Measurements from ENCODE around the gene ARSH.
"Not testable (repeated sequence)": the region's sequence is repeated elsewhere in the genome, so short reads cannot be mapped to it uniquely, and the experiment has no call there.

The ARSH gene, protein sequence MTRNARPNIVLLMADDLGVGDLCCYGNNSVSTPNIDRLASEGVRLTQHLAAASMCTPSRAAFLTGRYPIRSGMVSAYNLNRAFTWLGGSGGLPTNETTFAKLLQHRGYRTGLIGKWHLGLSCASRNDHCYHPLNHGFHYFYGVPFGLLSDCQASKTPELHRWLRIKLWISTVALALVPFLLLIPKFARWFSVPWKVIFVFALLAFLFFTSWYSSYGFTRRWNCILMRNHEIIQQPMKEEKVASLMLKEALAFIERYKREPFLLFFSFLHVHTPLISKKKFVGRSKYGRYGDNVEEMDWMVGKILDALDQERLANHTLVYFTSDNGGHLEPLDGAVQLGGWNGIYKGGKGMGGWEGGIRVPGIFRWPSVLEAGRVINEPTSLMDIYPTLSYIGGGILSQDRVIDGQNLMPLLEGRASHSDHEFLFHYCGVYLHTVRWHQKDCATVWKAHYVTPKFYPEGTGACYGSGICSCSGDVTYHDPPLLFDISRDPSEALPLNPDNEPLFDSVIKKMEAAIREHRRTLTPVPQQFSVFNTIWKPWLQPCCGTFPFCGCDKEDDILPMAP

DNA sequence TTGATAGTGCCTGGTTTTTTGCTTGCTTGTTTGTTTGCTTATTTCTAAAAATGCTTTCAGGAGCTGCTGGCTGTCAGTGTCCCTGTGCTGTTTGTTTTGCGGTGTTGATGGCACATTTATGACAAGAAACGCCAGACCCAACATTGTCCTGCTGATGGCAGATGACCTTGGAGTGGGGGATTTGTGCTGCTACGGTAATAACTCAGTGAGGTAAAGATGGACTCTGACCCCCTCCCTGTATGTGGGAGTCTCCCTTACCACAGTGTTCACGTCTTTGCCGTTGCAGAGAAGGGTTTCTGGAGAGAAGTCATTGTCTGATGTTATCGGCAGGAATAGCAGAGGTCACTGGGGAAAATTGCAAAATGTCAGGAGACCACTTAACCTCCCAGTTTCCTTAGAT, at the start of gene ARSH:
ARSH (plus strand) TSS at position 52 of the 400 bp plus-strand sequence; CDS start at position 119, 67 bp downstream.
- DNase-seq (ENCODE audit: low read depth in 2 of 2), result no peak

- DNase-seq (ENCODE audit: low read depth in 2 of 2), result no peak
Observed at GRCh38 chrX:2958199-2958598, 48.1 kb upstream of the ARSH start.

GRCh38 chrX:2960861-2961515, 45.4 kb upstream of the ARSH start:
- no peak for DNase-seq (ENCODE audit: low read depth in 2 of 2)

DNA sequence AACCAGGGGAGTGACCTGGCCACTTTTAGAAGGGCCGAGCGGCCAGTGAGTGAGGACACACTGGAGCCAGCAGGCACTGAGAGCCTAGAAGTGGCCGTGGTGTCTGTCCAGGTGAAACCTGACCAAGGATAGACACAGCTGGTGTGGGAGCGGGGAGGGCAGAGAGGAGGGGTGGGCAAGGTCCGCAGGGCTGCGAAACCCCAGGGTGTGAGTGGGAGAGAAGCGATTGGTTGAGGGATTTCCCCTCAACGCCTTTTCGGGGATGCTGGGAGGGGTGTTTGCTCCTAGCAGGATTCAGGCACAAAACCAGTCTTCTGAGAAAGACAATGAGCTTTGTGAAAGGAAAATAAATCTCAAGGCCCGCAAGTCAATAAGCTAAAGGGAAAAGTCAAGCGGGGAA, 44.0 kb upstream of the ARSH start:
- DNase-seq (ENCODE audit: low read depth in 2 of 2), result no peak

GRCh38 chrX:2963449-2963848, 42.9 kb upstream of the ARSH start:
- not testable (repeated sequence) for DNase-seq (ENCODE audit: low read depth in 2 of 2)

DNA sequence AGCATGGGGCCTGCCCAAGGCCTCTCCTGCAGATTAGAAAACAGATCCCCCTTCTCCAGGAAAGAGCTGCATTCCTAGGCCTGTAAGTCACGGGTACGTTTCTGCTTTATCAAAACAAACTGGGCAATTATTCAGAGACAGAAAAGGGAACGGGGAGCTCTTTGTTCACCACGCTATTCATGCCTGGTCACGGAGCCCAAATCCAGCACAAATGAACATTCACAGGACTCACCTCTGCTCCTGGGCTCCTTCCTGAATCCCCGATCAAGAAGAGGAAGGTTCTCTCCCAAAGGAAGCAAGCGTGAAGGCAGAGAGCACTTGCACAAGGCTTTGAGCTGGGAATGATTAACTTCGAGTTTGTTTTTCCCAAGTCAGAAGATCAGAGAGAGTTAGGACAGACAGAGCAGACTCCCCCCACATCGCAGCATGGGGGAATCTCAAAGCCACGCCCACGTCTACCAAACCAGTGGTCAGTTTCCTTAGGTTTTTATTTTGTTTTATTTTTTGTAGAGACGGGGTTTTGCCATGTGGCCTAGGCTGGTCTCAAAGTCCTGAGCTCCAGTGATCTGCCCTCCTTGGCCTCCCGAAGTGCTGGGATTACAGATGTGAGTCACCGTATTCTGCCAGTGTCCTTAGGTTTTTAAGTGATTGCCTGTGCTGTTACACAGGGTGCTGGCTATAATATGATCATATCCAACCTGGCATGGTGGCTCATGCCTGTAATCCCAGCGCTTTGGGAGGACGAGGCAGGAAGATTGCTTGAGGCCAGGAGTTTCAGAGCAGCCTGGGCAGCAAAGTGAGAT, 42.2 kb upstream of the ARSH start:
- DNase-seq (ENCODE audit: low read depth in 2 of 2), result not testable (repeated sequence)

- no peak for DNase-seq (ENCODE audit: low read depth in 2 of 2)
Observed at GRCh38 chrX:2965965-2966364, 40.4 kb upstream of the ARSH start.

- no peak for DNase-seq (ENCODE audit: low read depth in 2 of 2)
Observed at GRCh38 chrX:2967012-2967411, 39.3 kb upstream of the ARSH start.

GRCh38 chrX:2967584-2967983, 38.8 kb upstream of the ARSH start:
- no peak for DNase-seq (ENCODE audit: low read depth in 2 of 2)

GRCh38 chrX:2967998-2968909, 38.1 kb upstream of the ARSH start:
- no peak for DNase-seq (ENCODE audit: low read depth in 2 of 2)

GRCh38 chrX:2969021-2969420, 37.3 kb upstream of the ARSH start:
- DNase-seq (ENCODE audit: low read depth in 2 of 2), result no peak

- DNase-seq (ENCODE audit: low read depth in 2 of 2), result no peak
Observed at GRCh38 chrX:2972391-2972790, 34.0 kb upstream of the ARSH start.

GRCh38 chrX:2974961-2975360, 31.4 kb upstream of the ARSH start:
- DNase-seq (ENCODE audit: low read depth in 2 of 2), result no peak

GRCh38 chrX:2978639-2979038, 27.7 kb upstream of the ARSH start:
- not testable (repeated sequence) for DNase-seq (ENCODE audit: low read depth in 2 of 2)

DNA sequence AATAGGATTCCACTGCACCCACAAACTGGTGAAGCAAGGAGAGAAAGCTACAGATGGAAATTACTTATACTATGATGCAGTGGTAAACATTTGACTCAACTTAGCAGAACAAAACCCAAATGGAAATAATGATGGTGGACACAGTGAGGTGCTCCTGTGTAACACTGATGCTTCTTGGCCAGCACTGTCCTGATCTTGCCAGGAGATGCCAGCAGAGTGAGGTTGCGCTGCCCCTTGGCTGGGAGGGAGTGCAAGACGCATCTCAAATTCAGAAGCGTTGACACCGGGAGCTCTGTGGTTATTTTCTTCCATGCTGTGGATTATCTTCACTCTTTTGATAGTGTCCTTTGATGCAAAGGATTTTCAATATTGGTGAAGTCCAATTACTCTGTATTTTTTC, 22.0 kb upstream of the ARSH start:
- DNase-seq (ENCODE audit: low read depth in 2 of 2), result no peak

GRCh38 chrX:2989565-2989964, 16.8 kb upstream of the ARSH start:
- DNase-seq (ENCODE audit: low read depth in 2 of 2), result no peak

- no peak for DNase-seq (ENCODE audit: low read depth in 2 of 2)
Observed at GRCh38 chrX:3010532-3010931, 4.2 kb downstream of the ARSH start.

- DNase-seq (ENCODE audit: low read depth in 2 of 2), result no peak
Observed at GRCh38 chrX:3017492-3017891, 11.1 kb downstream of the ARSH start.

GRCh38 chrX:3024176-3024575, 17.8 kb downstream of the ARSH start:
- DNase-seq (ENCODE audit: low read depth in 2 of 2), result no peak

GRCh38 chrX:3026074-3026815, 19.9 kb downstream of the ARSH start:
- DNase-seq (ENCODE audit: low read depth in 2 of 2), result no peak

Measured in stimulated activated CD8-positive, alpha-beta memory T cell treated with anti-CD3 and anti-CD28 coated beads, Interleukin-7, amount 100 ng/mL, for 4 hours (primary cell).